Measurements from ENCODE around the gene PCNX3. TPM values are rescaled to one million over a fixed set of nuclear protein-coding genes. Genes with fewer than 3 reads are reported as not detected.

PCNX3 gene
- total RNA-seq, 1 experiment from 2014 or later = 72.8 TPM

DNA sequence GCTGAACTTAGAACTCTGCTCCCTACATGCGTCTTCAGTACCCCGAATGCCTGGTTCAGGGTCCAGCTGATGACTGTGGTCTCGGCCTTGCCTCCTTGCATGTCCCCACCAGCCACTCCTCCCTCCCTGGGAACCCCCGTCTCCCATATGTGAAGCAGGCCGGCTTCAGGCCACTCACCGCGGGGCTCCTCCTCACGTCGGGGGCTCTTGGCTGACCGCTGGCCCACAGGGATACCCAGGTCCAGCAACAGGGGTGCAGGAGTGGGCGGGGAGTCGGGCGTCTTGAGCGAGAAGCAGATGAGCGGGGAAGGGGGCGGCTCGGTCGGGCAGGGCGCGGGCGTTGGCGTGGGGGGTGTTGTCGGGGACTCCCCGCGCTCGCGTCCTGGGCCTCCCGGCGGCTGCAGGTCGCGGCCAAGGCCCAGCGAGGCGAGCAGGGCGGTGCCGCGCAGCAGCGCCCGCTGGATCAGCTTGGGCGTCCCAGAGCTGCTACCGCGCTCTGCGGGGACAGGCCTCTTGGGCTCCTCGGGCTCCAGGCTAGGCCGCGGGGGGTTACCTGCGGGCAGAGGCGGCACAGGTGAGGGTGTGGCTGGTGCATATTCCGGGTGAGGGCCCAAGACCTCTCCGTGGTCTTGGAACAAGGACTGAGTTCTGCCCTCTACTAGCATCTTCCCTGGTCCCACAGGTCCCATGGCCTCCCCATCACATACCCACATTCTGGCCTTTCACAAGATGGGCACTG, 16.2 kb upstream of the PCNX3 start:
- TF ChIP-seq, protein P1, sequence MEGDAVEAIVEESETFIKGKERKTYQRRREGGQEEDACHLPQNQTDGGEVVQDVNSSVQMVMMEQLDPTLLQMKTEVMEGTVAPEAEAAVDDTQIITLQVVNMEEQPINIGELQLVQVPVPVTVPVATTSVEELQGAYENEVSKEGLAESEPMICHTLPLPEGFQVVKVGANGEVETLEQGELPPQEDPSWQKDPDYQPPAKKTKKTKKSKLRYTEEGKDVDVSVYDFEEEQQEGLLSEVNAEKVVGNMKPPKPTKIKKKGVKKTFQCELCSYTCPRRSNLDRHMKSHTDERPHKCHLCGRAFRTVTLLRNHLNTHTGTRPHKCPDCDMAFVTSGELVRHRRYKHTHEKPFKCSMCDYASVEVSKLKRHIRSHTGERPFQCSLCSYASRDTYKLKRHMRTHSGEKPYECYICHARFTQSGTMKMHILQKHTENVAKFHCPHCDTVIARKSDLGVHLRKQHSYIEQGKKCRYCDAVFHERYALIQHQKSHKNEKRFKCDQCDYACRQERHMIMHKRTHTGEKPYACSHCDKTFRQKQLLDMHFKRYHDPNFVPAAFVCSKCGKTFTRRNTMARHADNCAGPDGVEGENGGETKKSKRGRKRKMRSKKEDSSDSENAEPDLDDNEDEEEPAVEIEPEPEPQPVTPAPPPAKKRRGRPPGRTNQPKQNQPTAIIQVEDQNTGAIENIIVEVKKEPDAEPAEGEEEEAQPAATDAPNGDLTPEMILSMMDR (IDR thresholded peaks at IDR 0.05; ENCODE audit: unreplicated experiment) = no peak
- CTCF ChIA-PET = no interaction called here

DNA sequence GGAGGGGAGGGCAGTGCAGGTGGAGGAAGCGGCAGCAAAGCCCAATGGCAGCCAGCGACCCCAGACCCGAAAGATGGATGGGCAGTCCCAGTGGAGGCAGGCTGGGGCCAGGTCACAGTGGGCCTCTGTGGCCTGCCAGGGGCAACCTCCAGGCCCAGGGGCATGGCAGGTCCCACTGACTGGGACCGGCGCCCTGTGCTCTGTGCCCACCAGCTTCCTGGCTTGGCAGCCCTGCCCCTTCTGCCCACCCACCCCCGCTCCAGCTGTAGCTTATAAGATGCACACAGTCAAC, 15.7 kb upstream of the PCNX3 start:
- DNase-seq = no peak
- H3K36me3 Mint-ChIP-seq (ENCODE audit: insufficient read depth, unreplicated experiment) = peaks cover 82% of the 10 kb centered on the region
- BruUV-seq (replicated peaks) = no TSS peak
- TF ChIP-seq, protein P1 (IDR thresholded peaks at IDR 0.05; ENCODE audit: unreplicated experiment) = no peak
- no peaks in the 10 kb centered on the region for H3K9me3 Mint-ChIP-seq (ENCODE audit: low read depth, unreplicated experiment)
- CTCF ChIA-PET = no interaction called here
- H3K27ac Mint-ChIP-seq (ENCODE audit: unreplicated experiment) = no peak overlapping the region
- no peaks in the 10 kb centered on the region for H3K4me1 Mint-ChIP-seq (ENCODE audit: low read depth, unreplicated experiment)
- intact Hi-C loops (cut with micrococcal nuclease; ENCODE audit: unreplicated experiment) = no loop called here
- no peak overlapping the region for H3K4me3 Mint-ChIP-seq (ENCODE audit: low read depth, unreplicated experiment)
- no peaks in the 10 kb centered on the region for H3K27me3 Mint-ChIP-seq (ENCODE audit: unreplicated experiment)

More for the DNA sequence above, 16.2 kb upstream of the PCNX3 start:
- Mint-ChIP-seq H3K27ac (ENCODE audit: unreplicated experiment) (no peak overlapping the region), H3K4me1 (ENCODE audit: low read depth, unreplicated experiment) (no peaks in the 10 kb centered on the region), H3K9me3 (ENCODE audit: low read depth, unreplicated experiment) (no peaks in the 10 kb centered on the region), H3K36me3 (ENCODE audit: insufficient read depth, unreplicated experiment) (peaks cover 79% of the 10 kb centered on the region), H3K27me3 (ENCODE audit: unreplicated experiment) (no peaks in the 10 kb centered on the region), H3K4me3 (ENCODE audit: low read depth, unreplicated experiment) (no peak overlapping the region)
- DNase-seq = no peak
- intact Hi-C loops (cut with micrococcal nuclease; ENCODE audit: unreplicated experiment) = no loop called here
- no TSS peak for BruUV-seq (replicated peaks)

DNA sequence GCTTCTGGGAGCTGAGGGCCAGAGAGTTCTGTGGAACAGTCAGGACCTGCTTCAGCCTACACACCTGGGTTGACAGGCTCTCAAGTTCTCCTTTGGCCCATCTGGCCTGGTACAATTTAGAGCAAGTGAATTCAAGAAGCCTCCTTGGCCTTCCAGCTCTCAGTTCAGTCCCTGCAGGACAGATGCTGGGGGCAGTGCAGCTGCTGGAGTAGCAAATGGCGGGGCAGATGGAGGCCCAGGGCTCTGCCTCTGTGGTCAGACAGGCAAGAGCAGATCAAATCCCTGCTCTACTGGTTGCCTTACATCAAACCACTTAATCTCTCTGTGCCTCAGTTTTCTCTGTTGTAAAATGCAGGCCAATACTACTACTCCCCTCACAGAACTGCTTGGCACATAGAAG, 11.3 kb upstream of the PCNX3 start:
- TF ChIP-seq, protein P1 (IDR thresholded peaks at IDR 0.05; ENCODE audit: unreplicated experiment) = no peak
- DNase-seq = no peak
- Mint-ChIP-seq H3K27me3 (ENCODE audit: unreplicated experiment) (no peaks in the 10 kb centered on the region), H3K36me3 (ENCODE audit: insufficient read depth, unreplicated experiment) (peaks cover 74% of the 10 kb centered on the region), H3K27ac (ENCODE audit: unreplicated experiment) (no peak overlapping the region), H3K9me3 (ENCODE audit: low read depth, unreplicated experiment) (no peaks in the 10 kb centered on the region), H3K4me3 (ENCODE audit: low read depth, unreplicated experiment) (no peak overlapping the region), H3K4me1 (ENCODE audit: low read depth, unreplicated experiment) (peaks cover 6% of the 10 kb centered on the region)
- CTCF ChIA-PET = interaction anchor here (1.3 kb wide), 1 partner anchor 11 kb away, joined by 4 read pairs; the partner anchor contains the start of gene PCNX3
- intact Hi-C loops (cut with micrococcal nuclease; ENCODE audit: unreplicated experiment) = no loop called here
- no TSS peak for BruUV-seq (replicated peaks)

DNA sequence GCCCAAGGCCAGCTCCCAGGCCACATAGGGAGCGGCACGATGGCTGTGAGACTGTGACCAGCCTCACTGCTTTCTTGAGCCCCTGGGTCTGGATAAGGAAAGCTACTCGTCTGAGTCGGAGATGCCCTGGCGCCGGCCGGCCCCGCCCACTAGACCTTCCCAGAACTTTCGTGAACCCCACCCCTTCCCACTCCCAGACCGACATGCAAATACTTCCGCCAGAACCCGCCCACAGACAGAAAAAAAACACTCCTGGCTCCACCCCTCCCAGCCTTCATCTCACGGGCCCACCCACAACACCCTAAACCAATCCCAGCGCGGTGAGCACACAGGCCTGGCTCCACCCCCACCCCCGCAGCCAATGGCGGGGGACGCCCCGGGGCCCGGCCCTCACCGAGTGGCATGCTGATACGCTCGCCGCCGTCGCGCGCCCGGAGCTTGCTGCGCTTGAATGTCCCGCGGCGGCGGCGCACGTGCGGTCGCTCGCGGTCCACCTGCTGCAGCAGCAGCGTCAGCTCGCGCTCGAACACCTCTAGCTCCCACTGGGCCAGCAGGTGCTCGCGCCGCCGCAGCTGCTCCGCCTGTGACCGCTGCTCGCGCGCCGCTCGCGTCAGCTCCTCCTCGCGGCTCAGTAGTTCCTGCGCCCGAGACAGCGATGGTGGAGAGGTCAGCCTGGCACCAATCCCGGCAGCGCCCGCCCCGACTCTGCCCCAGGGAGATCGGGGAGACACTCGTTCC, 8.5 kb upstream of the PCNX3 start:
- CTCF ChIA-PET = no interaction called here
- BruUV-seq (replicated peaks) = no TSS peak
- TF ChIP-seq, protein P1 (IDR thresholded peaks at IDR 0.05; ENCODE audit: unreplicated experiment) = no peak
- H3K36me3 Mint-ChIP-seq (ENCODE audit: insufficient read depth, unreplicated experiment) = peaks cover 75% of the 10 kb centered on the region
- H3K27me3 Mint-ChIP-seq (ENCODE audit: unreplicated experiment) = no peaks in the 10 kb centered on the region
- H3K9me3 Mint-ChIP-seq (ENCODE audit: low read depth, unreplicated experiment) = no peaks in the 10 kb centered on the region
- no peak overlapping the region for H3K4me3 Mint-ChIP-seq (ENCODE audit: low read depth, unreplicated experiment)
- intact Hi-C loops (cut with micrococcal nuclease; ENCODE audit: unreplicated experiment) = no loop called here
- peaks cover 29% of the 10 kb centered on the region for H3K4me1 Mint-ChIP-seq (ENCODE audit: low read depth, unreplicated experiment)
- DNase-seq = no peak
- H3K27ac Mint-ChIP-seq (ENCODE audit: unreplicated experiment) = no peak overlapping the region

Data from Calu3 (cell line).